Measurements from ENCODE around the gene EPB41L5.
"Not testable (repeated sequence)": the region's sequence is repeated elsewhere in the genome, so short reads cannot be mapped to it uniquely, and the experiment has no call there.

Gene EPB41L5

GRCh38 chr2:120141300-120142069 lies 128.6 kb downstream of the EPB41L5 start:
- DNase-seq (ENCODE audit: low spot score) = no peak

- DNase-seq (ENCODE audit: low spot score) = no peak
These were observed 129.8 kb downstream of the EPB41L5 start for GRCh38 chr2:120142528-120143219.

- no peak for DNase-seq (ENCODE audit: low spot score)
These were observed 135.4 kb downstream of the EPB41L5 start for GRCh38 chr2:120148229-120148628.

GRCh38 chr2:120148669-120149068 lies 135.8 kb downstream of the EPB41L5 start:
- DNase-seq (ENCODE audit: low spot score) = no peak

GRCh38 chr2:120149406-120149805 lies 136.5 kb downstream of the EPB41L5 start:
- no peak for DNase-seq (ENCODE audit: low spot score)

- no peak for DNase-seq (ENCODE audit: low spot score)
These were observed 137.2 kb downstream of the EPB41L5 start for GRCh38 chr2:120150040-120150482.

GRCh38 chr2:120155308-120155707 lies 142.4 kb downstream of the EPB41L5 start:
- no peak for DNase-seq (ENCODE audit: low spot score)

- DNase-seq (ENCODE audit: low spot score) = not testable (repeated sequence)
These were observed 145.8 kb downstream of the EPB41L5 start for GRCh38 chr2:120158658-120159057.

- no peak for DNase-seq (ENCODE audit: low spot score)
These were observed 148.3 kb downstream of the EPB41L5 start for GRCh38 chr2:120161190-120161589.

GRCh38 chr2:120162716-120163115 lies 149.8 kb downstream of the EPB41L5 start:
- no peak for DNase-seq (ENCODE audit: low spot score)

GRCh38 chr2:120167272-120167671 lies 154.4 kb downstream of the EPB41L5 start:
- DNase-seq (ENCODE audit: low spot score) = no peak

GRCh38 chr2:120169020-120169419 lies 156.1 kb downstream of the EPB41L5 start:
- no peak for DNase-seq (ENCODE audit: low spot score)

GRCh38 chr2:120174963-120175581 lies 162.2 kb downstream of the EPB41L5 start:
- DNase-seq (ENCODE audit: low spot score) = peak; percentile 72

- no peak for DNase-seq (ENCODE audit: low spot score)
These were observed 163.6 kb downstream of the EPB41L5 start for GRCh38 chr2:120176526-120176925.

- peak; percentile 83 for DNase-seq (ENCODE audit: low spot score)
These were observed 164.2 kb downstream of the EPB41L5 start for GRCh38 chr2:120177001-120177621.

- no peak for DNase-seq (ENCODE audit: low spot score)
These were observed 165.1 kb downstream of the EPB41L5 start for GRCh38 chr2:120177973-120178372.

GRCh38 chr2:120179396-120179795 lies 166.5 kb downstream of the EPB41L5 start:
- no peak for DNase-seq (ENCODE audit: low spot score)

- DNase-seq (ENCODE audit: low spot score) = no peak
These were observed 167.2 kb downstream of the EPB41L5 start for GRCh38 chr2:120180066-120180465.

- DNase-seq (ENCODE audit: low spot score) = peak; percentile 16
These were observed 169.2 kb downstream of the EPB41L5 start for GRCh38 chr2:120182019-120182560.

- DNase-seq (ENCODE audit: low spot score) = no peak
These were observed 176.3 kb downstream of the EPB41L5 start for GRCh38 chr2:120189189-120189588.

GRCh38 chr2:120192280-120192679 lies 179.4 kb downstream of the EPB41L5 start:
- no peak for DNase-seq (ENCODE audit: low spot score)

- DNase-seq (ENCODE audit: low spot score) = no peak
These were observed 182.7 kb downstream of the EPB41L5 start for GRCh38 chr2:120195553-120195952.
